Daoy (cell line): ENCODE results near the gene LINGO3. TPM values are rescaled to one million over a fixed set of nuclear protein-coding genes. Genes with fewer than 3 reads are reported as not detected.

Experiments used
- DNase-seq: peaks from one replicate; pipeline ENCODE4 v3.0.0-alpha.2; 2015; ENCODE audit warnings: low read depth
- total RNA-seq: library from RNA; depleted of rRNA; stranded (reverse); fragments of >200 nt; shearing (Covaris generic); gene quantifications from 2 replicates; pipeline ENCODE4 v1.2.3, GENCODE V29; 2014

The LINGO3 gene
- total RNA-seq, 1 experiment from 2014 or later, result 0.23 TPM

- DNase-seq, result no peak
Observed at GRCh38 chr19:2307518-2308012, 389 bp downstream of the LINGO3 start.

- no peak for DNase-seq
Observed at GRCh38 chr19:2306971-2307370, 983 bp downstream of the LINGO3 start.

GRCh38 chr19:2306281-2306806 is 1.6 kb downstream of the LINGO3 start:
- DNase-seq, result no peak

GRCh38 chr19:2305452-2306280 is 2.3 kb downstream of the LINGO3 start:
- no peak for DNase-seq

GRCh38 chr19:2303211-2303798 is 4.6 kb downstream of the LINGO3 start:
- no peak for DNase-seq

GRCh38 chr19:2302319-2303210 is 5.4 kb downstream of the LINGO3 start:
- DNase-seq, result no peak

GRCh38 chr19:2300533-2300932 is 7.4 kb downstream of the LINGO3 start:
- no peak for DNase-seq

- DNase-seq, result no peak
Observed at GRCh38 chr19:2296141-2296540, 11.8 kb downstream of the LINGO3 start.

GRCh38 chr19:2294687-2295335 is 13.1 kb downstream of the LINGO3 start:
- no peak for DNase-seq

GRCh38 chr19:2291185-2291751 is 16.7 kb downstream of the LINGO3 start:
- no peak for DNase-seq

- no peak for DNase-seq
Observed at GRCh38 chr19:2290441-2291184, 17.3 kb downstream of the LINGO3 start.

- no peak for DNase-seq
Observed at GRCh38 chr19:2289714-2290435, 18.1 kb downstream of the LINGO3 start.

GRCh38 chr19:2288818-2289713 is 18.9 kb downstream of the LINGO3 start:
- no peak for DNase-seq

- no peak for DNase-seq
Observed at GRCh38 chr19:2288338-2288817, 19.6 kb downstream of the LINGO3 start.

GRCh38 chr19:2287585-2288337 is 20.2 kb downstream of the LINGO3 start:
- DNase-seq, result no peak

GRCh38 chr19:2286402-2287140 is 21.4 kb downstream of the LINGO3 start:
- no peak for DNase-seq
